Duodenal mucosa (tissue), 2 donors: ENCODE results near the gene MARK3.

Experiments used
- H3K27ac ChIP-seq: one replicate; pipeline ENCODE4 v1.7.0; 2013; ENCODE audit warnings: low read depth, low read length
- H3K27me3 ChIP-seq, 2 donors: one replicate each; pipeline ENCODE4 v1.7.0; 2013; ENCODE audit warnings: low read length in 2 of 2, control low read depth in 1 of 2; ENCODE audit not compliant: insufficient read depth in 2 of 2, control insufficient read depth in 1 of 2
- H3K36me3 ChIP-seq, 2 donors: one replicate each; pipeline ENCODE4 v1.7.0; 2013; ENCODE audit warnings: low read length in 2 of 2, control low read depth in 1 of 2; ENCODE audit not compliant: insufficient read depth in 2 of 2, control insufficient read depth in 1 of 2
- H3K4me1 ChIP-seq, 2 donors: one replicate each; pipeline ENCODE4 v1.7.0; 2013; ENCODE audit warnings: low read length in 2 of 2, control low read depth in 1 of 2; ENCODE audit not compliant: insufficient read depth in 2 of 2, control insufficient read depth in 1 of 2
- H3K4me3 ChIP-seq, 2 donors: one replicate each; pipeline ENCODE4 v1.7.0; 2013; ENCODE audit warnings: low read length in 2 of 2, low read depth in 1 of 2
- H3K9ac ChIP-seq, 2 donors: one replicate each; pipeline ENCODE4 v1.7.0; 2013; ENCODE audit warnings: low read length in 2 of 2, low read depth in 1 of 2
- H3K9me3 ChIP-seq, 2 donors: one replicate each; pipeline ENCODE4 v1.7.0; 2013; ENCODE audit warnings: low read length in 2 of 2, control low read depth in 1 of 2; ENCODE audit not compliant: control insufficient read depth in 1 of 2

The MARK3 gene

DNA sequence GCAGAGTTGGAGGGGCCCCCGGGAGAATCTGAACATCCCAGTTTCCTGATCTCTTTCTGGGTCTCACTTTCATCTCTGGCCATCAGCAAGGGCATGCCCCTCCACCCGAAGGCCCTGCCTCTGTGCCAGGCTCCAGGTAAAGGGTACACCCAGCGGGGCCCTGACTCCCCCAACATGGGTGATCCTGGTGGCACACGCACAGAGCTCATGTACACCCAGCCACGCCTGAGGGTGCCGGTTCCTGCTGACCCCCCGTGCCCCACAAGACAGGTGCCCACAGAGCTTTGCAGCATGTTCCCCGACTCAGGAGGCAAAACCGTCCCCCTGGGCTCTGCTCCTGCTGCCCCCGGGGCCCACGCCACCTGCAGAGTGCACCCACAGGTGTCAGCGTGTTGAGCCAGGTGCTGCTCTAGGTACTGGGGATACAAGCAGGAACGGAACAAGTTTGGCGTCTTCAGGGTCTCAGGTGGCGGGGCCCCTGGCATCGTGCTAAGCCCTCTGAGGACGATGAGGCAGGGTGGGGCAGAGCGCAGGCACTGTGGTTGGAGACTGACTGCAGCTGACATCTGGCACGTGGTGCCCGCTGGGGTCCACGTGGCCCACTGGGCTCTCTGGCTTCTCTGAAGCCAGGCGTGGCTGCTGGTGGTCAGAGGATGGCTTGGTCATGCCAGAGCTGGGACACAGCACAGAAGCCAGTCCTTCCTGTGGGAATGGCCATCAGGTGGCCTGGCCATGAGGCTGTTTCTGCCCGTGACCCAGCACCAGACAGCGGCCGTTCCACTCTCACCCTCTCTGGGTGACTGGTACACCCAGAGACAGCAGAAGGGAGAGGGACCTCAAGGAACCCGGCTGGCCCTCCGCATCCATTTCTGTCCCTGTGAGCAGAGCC lies 163.5 kb downstream of the MARK3 start:
- Histone ChIP-seq H3K9ac (no peak overlapping the region), H3K27ac (no peak overlapping the region), H3K4me3 (no peak overlapping the region), H3K36me3 (no peaks in the 10 kb centered on the region), H3K4me1 (peaks cover 0 to 6% of the 10 kb centered on the region in 2 donors), H3K9me3 (no peaks in the 10 kb centered on the region), H3K27me3 (no peaks in the 10 kb centered on the region)

- H3K4me3 ChIP-seq = no peak overlapping the region
- H3K9ac ChIP-seq = no peak overlapping the region
- no peaks in the 10 kb centered on the region for H3K27me3 ChIP-seq
- H3K4me1 ChIP-seq = peaks cover 0 to 2% of the 10 kb centered on the region in 2 donors
- no peaks in the 10 kb centered on the region for H3K9me3 ChIP-seq
- no peak overlapping the region for H3K27ac ChIP-seq
- no peaks in the 10 kb centered on the region for H3K36me3 ChIP-seq
These were observed 164.4 kb downstream of the MARK3 start for GRCh38 chr14:103549361-103550311.

GRCh38 chr14:103550451-103551337 lies 165.5 kb downstream of the MARK3 start:
- H3K4me1 ChIP-seq = peaks cover 0 to 2% of the 10 kb centered on the region in 2 donors
- H3K9me3 ChIP-seq = no peaks in the 10 kb centered on the region
- H3K36me3 ChIP-seq = no peaks in the 10 kb centered on the region
- no peak overlapping the region for H3K4me3 ChIP-seq
- no peaks in the 10 kb centered on the region for H3K27me3 ChIP-seq
- no peak overlapping the region for H3K9ac ChIP-seq
- H3K27ac ChIP-seq = peak overlapping the region; percentile 20

- Histone ChIP-seq H3K4me1 (peaks cover 0 to 2% of the 10 kb centered on the region in 2 donors), H3K4me3 (no peak overlapping the region), H3K27me3 (no peaks in the 10 kb centered on the region), H3K9me3 (no peaks in the 10 kb centered on the region), H3K36me3 (no peaks in the 10 kb centered on the region), H3K27ac (peak overlapping the region; percentile 27), H3K9ac (no peak overlapping the region)
These were observed 166.1 kb downstream of the MARK3 start for GRCh38 chr14:103551338-103551762.

- H3K27me3 ChIP-seq = no peaks in the 10 kb centered on the region
- H3K27ac ChIP-seq = no peak overlapping the region
- H3K4me3 ChIP-seq = no peak overlapping the region
- H3K4me1 ChIP-seq = no peaks in the 10 kb centered on the region
- H3K9me3 ChIP-seq = no peaks in the 10 kb centered on the region
- no peaks in the 10 kb centered on the region for H3K36me3 ChIP-seq
- H3K9ac ChIP-seq = no peak overlapping the region
These were observed 167.0 kb downstream of the MARK3 start for GRCh38 chr14:103552011-103552845.

DNA sequence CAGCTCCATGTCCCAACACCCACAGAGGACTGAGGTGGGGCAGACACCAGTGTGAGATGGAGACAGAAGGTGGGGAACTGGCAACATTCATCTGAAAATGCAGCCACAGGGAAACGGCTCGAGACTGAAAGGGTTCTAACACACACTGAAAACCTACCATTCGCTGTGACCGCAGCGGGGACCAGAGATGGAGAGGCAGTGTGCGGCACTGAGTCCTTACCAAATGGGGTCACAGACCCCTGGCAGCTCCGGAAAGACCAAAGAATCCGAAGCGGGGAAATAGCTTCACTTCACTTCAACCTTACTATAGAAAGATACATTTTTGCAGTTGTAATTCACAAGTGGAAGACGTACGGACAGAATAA lies 167.6 kb downstream of the MARK3 start:
- no peaks in the 10 kb centered on the region for H3K36me3 ChIP-seq
- no peaks in the 10 kb centered on the region for H3K4me1 ChIP-seq
- H3K27ac ChIP-seq = no peak overlapping the region
- H3K9ac ChIP-seq = no peak overlapping the region
- no peak overlapping the region for H3K4me3 ChIP-seq
- no peaks in the 10 kb centered on the region for H3K27me3 ChIP-seq
- H3K9me3 ChIP-seq = no peaks in the 10 kb centered on the region
